LNCAP (cell line): ENCODE measurements around the gene RAB21.
A peak's percentile ranks its signal among the peaks of the same experiment; 100 is the strongest.

ENCODE experiments used
- CTCF ChIP-seq: fragments of 450-650 bp; IDR thresholded peaks from 2 replicates; pipeline ENCODE4 v1.5.1; 2017; ENCODE audit warnings: mild to moderate bottlenecking

Gene RAB21

GRCh38 chr12:71742998-71743397 is 11.7 kb upstream of the RAB21 start:
- no peak for TF ChIP-seq CTCF

GRCh38 chr12:71744522-71745300 is 10.0 kb upstream of the RAB21 start:
- TF ChIP-seq CTCF = no peak

- TF ChIP-seq CTCF = peak; percentile 81
These were observed 7.6 kb upstream of the RAB21 start for GRCh38 chr12:71746974-71747611.

- TF ChIP-seq CTCF = no peak
These were observed 6.4 kb upstream of the RAB21 start for GRCh38 chr12:71748081-71748850.

GRCh38 chr12:71749666-71750065 is 5.0 kb upstream of the RAB21 start:
- no peak for TF ChIP-seq CTCF

GRCh38 chr12:71752891-71753290 is 1.8 kb upstream of the RAB21 start:
- TF ChIP-seq CTCF = no peak

- 0 out of 2 replicates have a peak, but pooled peaks have one; percentile 13 for TF ChIP-seq CTCF
These were observed 656 bp downstream of the RAB21 start for GRCh38 chr12:71755146-71755892.
